Measurements from ENCODE around the gene ZNF366. TPM values are rescaled to one million over a fixed set of nuclear protein-coding genes. Genes with fewer than 3 reads are reported as not detected.

ZNF366 gene
- total RNA-seq, 2 experiments from 2014 or later = not detected

- Histone ChIP-seq H2AFZ (ENCODE audit: low read length) (no peak overlapping the region), H3K9me3 (ENCODE audit: low read length) (no peaks in the 10 kb centered on the region), H3K4me2 (ENCODE audit: low read length) (no peak overlapping the region), H4K20me1 (ENCODE audit: insufficient read depth, low read length) (no peaks in the 10 kb centered on the region), H3K36me3 (ENCODE audit: insufficient read depth, low read length) (no peaks in the 10 kb centered on the region), H3K4me3 (ENCODE audit: low read depth, low read length, poor library complexity, severe bottlenecking) (no peak overlapping the region), H3K27ac (ENCODE audit: low read depth, low read length, poor library complexity, severe bottlenecking) (no peak overlapping the region), H3K4me1 (ENCODE audit: insufficient read depth, low read length, poor library complexity, severe bottlenecking) (no peaks in the 10 kb centered on the region), H3K79me2 (ENCODE audit: insufficient read depth, low read depth, low read length) (no peaks in the 10 kb centered on the region), H3K9me2 (ENCODE audit: insufficient read depth, low read length) (no peaks in the 10 kb centered on the region)
- no peak for DNase-seq (ENCODE audit: low spot score)
- POLR2A ChIA-PET = interaction anchor here (0.7 kb wide), 1 partner anchor 31 kb away, joined by 3 read pairs; no protein-coding TSS in a partner anchor
- CTCF ChIA-PET (ENCODE audit: unreplicated experiment) = no interaction called here
- BruUV-seq (replicated peaks) = no TSS peak
- no peak for TF ChIP-seq CTCF (conservative IDR thresholded peaks at IDR 0.05; ENCODE audit: low read length)
- TF ChIP-seq EZH2phosphoT487 (IDR thresholded peaks at IDR 0.05; ENCODE audit: borderline replicate concordance, low read depth, low read length) = no peak
- intact Hi-C loops (cut with micrococcal nuclease; ENCODE audit: unreplicated experiment) = no loop called here
These were observed 72.3 kb downstream of the ZNF366 start for GRCh38 chr5:72434781-72435437.

- Histone ChIP-seq H3K4me3 (ENCODE audit: low read depth, low read length, poor library complexity, severe bottlenecking) (no peak overlapping the region), H3K9me3 (ENCODE audit: low read length) (no peaks in the 10 kb centered on the region), H3K36me3 (ENCODE audit: insufficient read depth, low read length) (no peaks in the 10 kb centered on the region), H3K27ac (ENCODE audit: low read depth, low read length, poor library complexity, severe bottlenecking) (no peak overlapping the region), H4K20me1 (ENCODE audit: insufficient read depth, low read length) (no peaks in the 10 kb centered on the region), H3K9me2 (ENCODE audit: insufficient read depth, low read length) (no peaks in the 10 kb centered on the region), H3K4me1 (ENCODE audit: insufficient read depth, low read length, poor library complexity, severe bottlenecking) (no peaks in the 10 kb centered on the region), H3K79me2 (ENCODE audit: insufficient read depth, low read depth, low read length) (no peaks in the 10 kb centered on the region), H3K4me2 (ENCODE audit: low read length) (no peak overlapping the region), H2AFZ (ENCODE audit: low read length) (no peak overlapping the region)
- no TSS peak for BruUV-seq (replicated peaks)
- CTCF ChIA-PET (ENCODE audit: unreplicated experiment) = no interaction called here
- TF ChIP-seq EZH2phosphoT487 (IDR thresholded peaks at IDR 0.05; ENCODE audit: borderline replicate concordance, low read depth, low read length) (no peak), CTCF (conservative IDR thresholded peaks at IDR 0.05; ENCODE audit: low read length) (no peak)
- intact Hi-C loops (cut with micrococcal nuclease; ENCODE audit: unreplicated experiment) = no loop called here
- DNase-seq (ENCODE audit: low spot score) = no peak
- POLR2A ChIA-PET = interaction anchor here (0.7 kb wide), 1 partner anchor 30 kb away, joined by 3 read pairs; no protein-coding TSS in a partner anchor
These were observed 73.0 kb downstream of the ZNF366 start for GRCh38 chr5:72434056-72434780.

- H3K4me1 ChIP-seq (ENCODE audit: insufficient read depth, low read length, poor library complexity, severe bottlenecking) = no peaks in the 10 kb centered on the region
- no peaks in the 10 kb centered on the region for H4K20me1 ChIP-seq (ENCODE audit: insufficient read depth, low read length)
- no peaks in the 10 kb centered on the region for H3K9me2 ChIP-seq (ENCODE audit: insufficient read depth, low read length)
- H3K4me2 ChIP-seq (ENCODE audit: low read length) = no peak overlapping the region
- no peak for DNase-seq (ENCODE audit: low spot score)
- H3K36me3 ChIP-seq (ENCODE audit: insufficient read depth, low read length) = no peaks in the 10 kb centered on the region
- H3K9me3 ChIP-seq (ENCODE audit: low read length) = no peaks in the 10 kb centered on the region
- H2AFZ ChIP-seq (ENCODE audit: low read length) = no peak overlapping the region
- BruUV-seq (replicated peaks) = no TSS peak
- POLR2A ChIA-PET = interaction anchor here (0.5 kb wide), 1 partner anchor 920 kb away, joined by 3 read pairs; no protein-coding TSS in a partner anchor
- intact Hi-C loops (cut with micrococcal nuclease; ENCODE audit: unreplicated experiment) = no loop called here
- TF ChIP-seq CTCF (conservative IDR thresholded peaks at IDR 0.05; ENCODE audit: low read length) (no peak), EZH2phosphoT487 (IDR thresholded peaks at IDR 0.05; ENCODE audit: borderline replicate concordance, low read depth, low read length) (no peak)
- H3K27ac ChIP-seq (ENCODE audit: low read depth, low read length, poor library complexity, severe bottlenecking) = no peak overlapping the region
- no peaks in the 10 kb centered on the region for H3K79me2 ChIP-seq (ENCODE audit: insufficient read depth, low read depth, low read length)
- CTCF ChIA-PET (ENCODE audit: unreplicated experiment) = no interaction called here
- H3K4me3 ChIP-seq (ENCODE audit: low read depth, low read length, poor library complexity, severe bottlenecking) = no peak overlapping the region
These were observed 73.7 kb downstream of the ZNF366 start for GRCh38 chr5:72433522-72433921.
